Epithelial cell of esophagus (primary cell): ENCODE data around the gene TRIM67.

ENCODE experiments used
- DNase-seq: peaks from one replicate; pipeline ENCODE4 v3.0.0; 2010; ENCODE audit warnings: low read depth
- H3K4me3 ChIP-seq: 2 replicates; pipeline ENCODE4 v1.5.1; 2011; ENCODE audit warnings: mild to moderate bottlenecking, low read length, control low read depth
- CTCF ChIP-seq: IDR thresholded peaks from 2 replicates; pipeline ENCODE4 v1.5.1; 2011; ENCODE audit warnings: low read depth, mild to moderate bottlenecking, low read length, control low read depth, inconsistent platforms; ENCODE audit not compliant: insufficient read depth; ENCODE audit errors: missing control alignments

Gene TRIM67

DNA sequence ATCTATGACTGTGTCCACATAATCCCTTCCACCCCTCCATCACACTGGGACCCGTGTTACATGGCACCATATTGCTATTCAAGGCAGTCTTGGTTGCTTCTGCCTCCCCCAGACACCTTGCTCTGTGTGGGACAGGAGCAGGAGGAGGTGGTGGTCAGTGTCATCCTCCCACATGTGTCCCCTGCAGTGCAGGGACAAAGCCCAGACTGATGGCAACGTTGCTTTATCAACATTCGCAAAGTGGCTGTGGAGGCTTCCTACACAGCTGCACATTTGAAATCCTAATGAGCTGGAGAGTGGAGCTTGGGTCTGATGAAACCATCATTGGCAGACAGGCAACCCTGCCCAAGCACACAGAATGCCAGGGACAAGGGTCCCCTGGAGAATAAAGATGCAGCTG lies 26.2 kb downstream of the TRIM67 start:
- TF ChIP-seq CTCF, result no peak
- no peak for DNase-seq

DNA sequence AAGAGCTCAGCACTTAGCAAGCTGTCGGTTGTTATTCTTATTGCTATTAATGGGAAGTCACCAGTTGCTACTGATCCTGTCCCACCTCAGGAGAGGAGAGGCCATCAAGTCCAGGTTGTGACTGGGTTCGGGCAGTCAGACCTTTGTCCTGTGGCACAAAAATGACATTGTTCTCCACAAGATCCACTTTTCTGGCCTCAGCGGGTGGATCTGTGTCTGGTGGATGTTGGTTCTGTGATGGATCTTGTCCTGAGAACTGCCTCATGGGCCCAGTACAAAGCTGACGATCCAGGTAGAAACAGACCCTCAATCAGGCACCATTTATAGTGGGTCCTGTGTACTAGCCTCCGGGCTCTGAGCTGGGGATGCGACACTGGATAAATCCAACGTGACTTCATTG lies 26.9 kb downstream of the TRIM67 start:
- no peak for DNase-seq
- no peak for TF ChIP-seq CTCF
- H3K4me3 ChIP-seq, result no peak overlapping the region

More for the DNA sequence above, 26.2 kb downstream of the TRIM67 start:
- H3K4me3 ChIP-seq, result no peak overlapping the region

DNA sequence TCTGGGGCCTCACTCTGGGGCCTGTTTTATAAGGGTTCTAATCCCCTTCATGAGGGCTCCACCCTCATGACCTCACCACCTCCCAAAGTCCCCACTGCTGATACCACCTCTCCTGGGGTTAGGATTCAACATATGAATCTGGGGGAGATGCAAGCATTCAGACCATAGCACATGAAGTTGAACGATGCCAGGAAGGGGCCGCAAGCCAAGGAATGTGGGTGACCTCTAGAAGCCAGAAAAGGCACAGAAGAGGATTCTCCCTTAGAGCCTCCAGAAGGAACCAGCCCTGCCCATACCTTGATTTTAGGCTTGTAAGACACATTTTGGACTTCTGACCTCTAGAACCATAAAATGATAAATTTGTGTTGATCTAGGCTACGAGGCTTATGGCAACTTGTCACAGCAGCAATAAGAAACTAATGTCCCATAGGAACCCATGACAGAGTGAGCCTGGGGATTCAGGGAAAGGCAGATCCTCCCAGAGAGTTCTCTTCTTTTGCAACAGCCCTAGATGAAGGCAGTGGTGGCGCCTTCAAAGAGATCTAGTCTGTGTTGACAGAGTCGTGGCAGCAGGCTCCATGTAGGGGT lies 27.9 kb downstream of the TRIM67 start:
- DNase-seq, result no peak
- TF ChIP-seq CTCF, result no peak
- H3K4me3 ChIP-seq, result no peak overlapping the region

- no peak for TF ChIP-seq CTCF
- no peak overlapping the region for H3K4me3 ChIP-seq
- DNase-seq, result no peak
Measured at GRCh38 chr1:231190456-231190855, 28.6 kb downstream of the TRIM67 start.

DNA sequence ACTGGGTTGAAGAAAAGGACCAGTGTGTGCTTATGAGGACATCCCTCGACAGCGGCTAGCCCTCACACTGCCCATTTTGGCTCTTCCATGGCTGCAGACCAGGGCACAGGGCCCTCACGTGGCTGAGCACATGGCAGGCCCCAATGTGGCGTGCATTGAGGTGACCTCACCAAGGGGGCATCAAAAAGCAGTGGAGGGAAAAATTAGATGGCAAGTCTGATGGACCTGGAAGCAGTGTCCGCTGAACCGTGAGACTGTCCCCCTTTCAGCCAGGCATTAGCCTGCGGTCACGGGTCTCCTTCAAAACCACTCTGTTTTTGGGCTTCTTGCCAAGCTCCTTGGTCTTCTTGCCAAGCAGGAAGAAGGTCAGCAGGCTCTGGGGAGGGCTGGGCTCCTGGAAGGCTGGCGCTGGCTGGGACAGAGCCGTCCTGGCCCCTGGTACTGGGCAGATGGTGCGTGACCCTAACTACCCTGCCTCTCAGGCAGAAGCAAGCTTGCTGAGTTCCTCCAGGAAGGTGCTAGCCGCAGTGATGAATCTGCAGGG lies 30.8 kb downstream of the TRIM67 start:
- no peak for TF ChIP-seq CTCF

GRCh38 chr1:231193710-231194340 lies 32.0 kb downstream of the TRIM67 start:
- no peak overlapping the region for H3K4me3 ChIP-seq
- no peak for DNase-seq

More for the DNA sequence above, 30.8 kb downstream of the TRIM67 start:
- no peak for DNase-seq
- H3K4me3 ChIP-seq, result no peak overlapping the region

More at GRCh38 chr1:231193710-231194340, 32.0 kb downstream of the TRIM67 start:
- no peak for TF ChIP-seq CTCF
